Erythroblast (primary cell): Measurements from ENCODE around the gene POP5.

ENCODE experiments used
- GATA1 ChIP-seq: IDR thresholded peaks from 2 replicates; pipeline ENCODE4 v1.6.1; 2011; ENCODE audit warnings: low read depth, mild to moderate bottlenecking, control low read depth, low read length, moderate library complexity
- POLR2A ChIP-seq: IDR thresholded peaks from 2 replicates; pipeline ENCODE4 v1.6.1; 2011; ENCODE audit warnings: mild to moderate bottlenecking, low read length

GRCh38 chr12:120536064-120536791, 45.0 kb downstream of the POP5 start:
- TF ChIP-seq POLR2A (no peak), GATA1 (no peak)
